ENCODE measurements around the gene UFC1. TPM values are rescaled to one million over a fixed set of nuclear protein-coding genes. Genes with fewer than 3 reads are reported as not detected.
A peak's percentile ranks its signal among the peaks of the same experiment; 100 is the strongest.

UFC1 gene
- total RNA-seq, 1 experiment from 2014 or later, result 63.7 TPM

DNA sequence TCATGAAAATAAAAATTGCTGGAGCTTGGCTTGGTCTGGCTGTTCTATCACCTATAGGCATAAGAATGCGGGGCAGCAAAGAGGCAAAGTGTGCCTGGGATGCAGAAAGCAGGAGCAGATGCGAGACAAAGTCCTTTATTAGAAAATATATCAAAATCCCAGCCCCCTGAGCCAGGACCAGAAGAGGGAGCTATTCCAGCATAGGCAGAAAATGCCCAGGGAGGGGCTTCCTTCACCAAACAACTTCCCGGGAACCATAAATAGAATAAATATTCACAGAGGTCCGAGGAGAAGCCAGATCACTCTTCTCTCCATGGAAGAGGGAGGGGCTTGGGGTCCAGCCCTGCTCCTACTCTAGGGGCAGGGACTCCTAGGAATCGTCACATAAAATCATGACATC, 17.4 kb downstream of the UFC1 start:
- H3K79me2 ChIP-seq (ENCODE audit: insufficient read depth, low read length), result peaks cover 9% of the 10 kb centered on the region; the same call in 1 of the 2 replicates
- BruUV-seq (replicated peaks), result no TSS peak
- TF ChIP-seq CBX3 (IDR thresholded peaks at IDR 0.05; ENCODE audit: low read depth), result no peak
- TF ChIP-seq, protein P1, sequence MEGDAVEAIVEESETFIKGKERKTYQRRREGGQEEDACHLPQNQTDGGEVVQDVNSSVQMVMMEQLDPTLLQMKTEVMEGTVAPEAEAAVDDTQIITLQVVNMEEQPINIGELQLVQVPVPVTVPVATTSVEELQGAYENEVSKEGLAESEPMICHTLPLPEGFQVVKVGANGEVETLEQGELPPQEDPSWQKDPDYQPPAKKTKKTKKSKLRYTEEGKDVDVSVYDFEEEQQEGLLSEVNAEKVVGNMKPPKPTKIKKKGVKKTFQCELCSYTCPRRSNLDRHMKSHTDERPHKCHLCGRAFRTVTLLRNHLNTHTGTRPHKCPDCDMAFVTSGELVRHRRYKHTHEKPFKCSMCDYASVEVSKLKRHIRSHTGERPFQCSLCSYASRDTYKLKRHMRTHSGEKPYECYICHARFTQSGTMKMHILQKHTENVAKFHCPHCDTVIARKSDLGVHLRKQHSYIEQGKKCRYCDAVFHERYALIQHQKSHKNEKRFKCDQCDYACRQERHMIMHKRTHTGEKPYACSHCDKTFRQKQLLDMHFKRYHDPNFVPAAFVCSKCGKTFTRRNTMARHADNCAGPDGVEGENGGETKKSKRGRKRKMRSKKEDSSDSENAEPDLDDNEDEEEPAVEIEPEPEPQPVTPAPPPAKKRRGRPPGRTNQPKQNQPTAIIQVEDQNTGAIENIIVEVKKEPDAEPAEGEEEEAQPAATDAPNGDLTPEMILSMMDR (IDR thresholded peaks at IDR 0.05 in 2 of 3, conservative IDR thresholded peaks at IDR 0.05 in 1 of 3; ENCODE audit: borderline replicate concordance in 1 of 3, insufficient read depth in 1 of 3, low read depth in 2 of 3, low read length in 2 of 3), result peak; percentile 29 to 51 (median 46); a peak in 5 of 6 replicates
- RAD21 ChIA-PET (ENCODE audit: low non-redundant PET in 1 of 2, low total read pairs in 2 of 2, uncharacterized antibody in 2 of 2, unreplicated experiment in 2 of 2), result no interaction called here
- no peak overlapping the region for H3K4me3 ChIP-seq (replicated peaks in 1 of 2; ENCODE audit: low read depth in 1 of 2, low read length in 2 of 2)
- DNase-seq (ENCODE audit: low read depth, low spot score) (no peak), ATAC-seq (no peak)
- peaks cover 4 to 19% of the 10 kb centered on the region in 2 experiments; a peak in 3 of 4 replicates for H3K4me1 ChIP-seq (ENCODE audit: control insufficient read depth in 1 of 2, insufficient read depth in 2 of 2, low read length in 2 of 2)
- no peak overlapping the region for H3K9ac ChIP-seq (ENCODE audit: low read length)
- no peak overlapping the region for H3K27ac ChIP-seq (ENCODE audit: low read depth, low read length)
- intact Hi-C loops (cut with micrococcal nuclease), result no loop called here
- POLR2A ChIA-PET, result no interaction called here
- peaks cover 21 to 38% of the 10 kb centered on the region in 2 experiments; a peak in 3 of 4 replicates for H3K36me3 ChIP-seq (ENCODE audit: control insufficient read depth in 1 of 2, insufficient read depth in 2 of 2, low read length in 2 of 2)
- H3K9me2 ChIP-seq (ENCODE audit: insufficient read depth), result no peaks in the 10 kb centered on the region
- H3K4me2 ChIP-seq (ENCODE audit: low read length), result no peak overlapping the region
- CTCF ChIA-PET, result interaction anchor here (1.0 to 1.5 kb wide), 2 partner anchors 56 to 210 kb away, joined by 3 read pairs; no protein-coding TSS in a partner anchor
- H3K27me3 ChIP-seq (ENCODE audit: insufficient read depth, low read length), result no peaks in the 10 kb centered on the region
- no peaks in the 10 kb centered on the region for H3K9me3 ChIP-seq (ENCODE audit: control insufficient read depth in 1 of 2, insufficient read depth in 1 of 2, low read depth in 1 of 2, low read length in 2 of 2)
- H4K20me1 ChIP-seq (ENCODE audit: insufficient read depth), result no peaks in the 10 kb centered on the region
- H2AFZ ChIP-seq (ENCODE audit: low read depth, low read length, poor library complexity, severe bottlenecking), result no peak overlapping the region

GRCh38 chr1:161171696-161172095, 17.9 kb downstream of the UFC1 start:
- TF ChIP-seq EZH2 (IDR thresholded peaks at IDR 0.05) (no peak), JUND (IDR thresholded peaks at IDR 0.05) (no peak)
- Histone ChIP-seq H3K79me2 (ENCODE audit: insufficient read depth, low read length) (peaks cover 14% of the 10 kb centered on the region), H3K9ac (ENCODE audit: low read length) (no peak overlapping the region), H3K4me3 (replicated peaks in 1 of 2; ENCODE audit: low read depth in 1 of 2, low read length in 2 of 2) (no peak overlapping the region), H3K27me3 (ENCODE audit: insufficient read depth, low read length) (no peaks in the 10 kb centered on the region), H3K36me3 (ENCODE audit: control insufficient read depth in 1 of 2, insufficient read depth in 2 of 2, low read length in 2 of 2) (peaks cover 21 to 38% of the 10 kb centered on the region in 2 experiments; a peak in 3 of 4 replicates), H3K9me2 (ENCODE audit: insufficient read depth) (no peaks in the 10 kb centered on the region), H3K4me2 (ENCODE audit: low read length) (no peak overlapping the region), H2AFZ (ENCODE audit: low read depth, low read length, poor library complexity, severe bottlenecking) (no peak overlapping the region), H3K4me1 (ENCODE audit: control insufficient read depth in 1 of 2, insufficient read depth in 2 of 2, low read length in 2 of 2) (peaks cover 7 to 20% of the 10 kb centered on the region in 2 experiments; a peak in 3 of 4 replicates), H4K20me1 (ENCODE audit: insufficient read depth) (no peaks in the 10 kb centered on the region), H3K27ac (ENCODE audit: low read depth, low read length) (no peak overlapping the region), H3K9me3 (ENCODE audit: control insufficient read depth in 1 of 2, insufficient read depth in 1 of 2, low read depth in 1 of 2, low read length in 2 of 2) (no peaks in the 10 kb centered on the region)
- CTCF ChIA-PET, result interaction anchor here (1.0 to 1.5 kb wide), 2 partner anchors 55 to 210 kb away, joined by 3 read pairs; no protein-coding TSS in a partner anchor
- RAD21 ChIA-PET (ENCODE audit: low non-redundant PET in 1 of 2, low total read pairs in 2 of 2, uncharacterized antibody in 2 of 2, unreplicated experiment in 2 of 2), result no interaction called here
- no TSS peak for BruUV-seq (replicated peaks)
- intact Hi-C loops (cut with micrococcal nuclease), result no loop called here
- DNase-seq (ENCODE audit: low read depth, low spot score), result no peak
- no peak for ATAC-seq
- POLR2A ChIA-PET, result no interaction called here
